ENCODE results near the gene PDZD2.

Gene PDZD2

GRCh38 chr5:31635446-31635845 is 3.5 kb upstream of the PDZD2 start:
- Histone ChIP-seq H3K4me3 (ENCODE audit: low read depth, low read length) (no peak overlapping the region), H3K4me2 (ENCODE audit: low read length) (no peak overlapping the region), H3K4me1 (ENCODE audit: control insufficient read depth in 1 of 2, insufficient read depth in 2 of 2, low read length in 2 of 2) (peaks cover 9 to 18% of the 10 kb centered on the region in 2 experiments), H3K36me3 (ENCODE audit: control insufficient read depth in 1 of 2, insufficient read depth in 2 of 2, low read length in 2 of 2) (no peaks in the 10 kb centered on the region), H4K91ac (ENCODE audit: low read depth, low read length) (no peak overlapping the region), H2AFZ (ENCODE audit: insufficient read depth, low read length, poor library complexity) (no peak overlapping the region), H3K27me3 (ENCODE audit: insufficient read depth, low read length) (peaks cover 6% of the 10 kb centered on the region), H3K9ac (ENCODE audit: low read length) (no peak overlapping the region), H2BK120ac (ENCODE audit: insufficient read depth, low read length, poor library complexity) (no peak overlapping the region), H3K27ac (ENCODE audit: low read depth, low read length) (no peak overlapping the region), H3K79me2 (ENCODE audit: control insufficient read depth, insufficient read depth, low read length, poor library complexity) (no peaks in the 10 kb centered on the region), H4K8ac (ENCODE audit: low read depth, low read length) (no peak overlapping the region), H3K23ac (ENCODE audit: low read length) (no peak overlapping the region), H4K12ac (ENCODE audit: low read depth, low read length) (no peak overlapping the region), H2AK5ac (ENCODE audit: low read length) (no peak overlapping the region), H3K4ac (ENCODE audit: low read depth, low read length) (no peak overlapping the region), H3K18ac (ENCODE audit: low read length) (no peak overlapping the region), H3K79me1 (ENCODE audit: low read length) (no peaks in the 10 kb centered on the region), H3K14ac (ENCODE audit: low read length) (no peak overlapping the region), H2BK5ac (ENCODE audit: low read depth, low read length, poor library complexity) (no peak overlapping the region), H3K9me3 (ENCODE audit: insufficient read depth, low read depth, low read length) (no peaks in the 10 kb centered on the region), H2BK12ac (ENCODE audit: low read length) (no peak overlapping the region)
- WGBS (ENCODE audit: extremely low coverage, insufficient coverage, insufficient read length) = no CpG with 5 or more reads among the region's 1 CpG
- no peak for DNase-seq

GRCh38 chr5:31637851-31638250 is 1.1 kb upstream of the PDZD2 start:
- Histone ChIP-seq H3K79me2 (ENCODE audit: control insufficient read depth, insufficient read depth, low read length, poor library complexity) (no peaks in the 10 kb centered on the region), H3K14ac (ENCODE audit: low read length) (no peak overlapping the region), H2AK5ac (ENCODE audit: low read length) (no peak overlapping the region), H2AFZ (ENCODE audit: insufficient read depth, low read length, poor library complexity) (no peak overlapping the region), H4K12ac (ENCODE audit: low read depth, low read length) (no peak overlapping the region), H2BK5ac (ENCODE audit: low read depth, low read length, poor library complexity) (no peak overlapping the region), H3K4me1 (ENCODE audit: control insufficient read depth in 1 of 2, insufficient read depth in 2 of 2, low read length in 2 of 2) (peaks cover 10 to 16% of the 10 kb centered on the region in 2 experiments), H4K8ac (ENCODE audit: low read depth, low read length) (no peak overlapping the region), H3K9me3 (ENCODE audit: insufficient read depth, low read depth, low read length) (no peaks in the 10 kb centered on the region), H3K4me2 (ENCODE audit: low read length) (no peak overlapping the region), H3K18ac (ENCODE audit: low read length) (no peak overlapping the region), H3K27me3 (ENCODE audit: insufficient read depth, low read length) (peaks cover 6% of the 10 kb centered on the region), H3K36me3 (ENCODE audit: control insufficient read depth in 1 of 2, insufficient read depth in 2 of 2, low read length in 2 of 2) (no peaks in the 10 kb centered on the region), H2BK12ac (ENCODE audit: low read length) (no peak overlapping the region), H2BK120ac (ENCODE audit: insufficient read depth, low read length, poor library complexity) (no peak overlapping the region), H3K79me1 (ENCODE audit: low read length) (no peaks in the 10 kb centered on the region), H3K23ac (ENCODE audit: low read length) (no peak overlapping the region), H3K4me3 (ENCODE audit: low read depth, low read length) (no peak overlapping the region), H3K9ac (ENCODE audit: low read length) (no peak overlapping the region), H3K4ac (ENCODE audit: low read depth, low read length) (no peak overlapping the region), H3K27ac (ENCODE audit: low read depth, low read length) (no peak overlapping the region), H4K91ac (ENCODE audit: low read depth, low read length) (no peak overlapping the region)
- WGBS (ENCODE audit: extremely low coverage, insufficient coverage, insufficient read length) = no CpG with 5 or more reads among the region's 6 CpGs
- no peak for DNase-seq

- no peak overlapping the region for H4K12ac ChIP-seq (ENCODE audit: low read depth, low read length)
- no peak overlapping the region for H3K27ac ChIP-seq (ENCODE audit: low read depth, low read length)
- H3K4me2 ChIP-seq (ENCODE audit: low read length) = peak overlapping the region; percentile 99
- H2BK12ac ChIP-seq (ENCODE audit: low read length) = no peak overlapping the region
- H2BK5ac ChIP-seq (ENCODE audit: low read depth, low read length, poor library complexity) = no peak overlapping the region
- no peaks in the 10 kb centered on the region for H3K9me3 ChIP-seq (ENCODE audit: insufficient read depth, low read depth, low read length)
- no peak overlapping the region for H3K14ac ChIP-seq (ENCODE audit: low read length)
- H2AK5ac ChIP-seq (ENCODE audit: low read length) = no peak overlapping the region
- H2BK120ac ChIP-seq (ENCODE audit: insufficient read depth, low read length, poor library complexity) = no peak overlapping the region
- H3K4me3 ChIP-seq (ENCODE audit: low read depth, low read length) = peak overlapping the region; percentile 75
- WGBS (ENCODE audit: extremely low coverage, insufficient coverage, insufficient read length) = no CpG with 5 or more reads among the region's 9 CpGs
- H3K79me2 ChIP-seq (ENCODE audit: control insufficient read depth, insufficient read depth, low read length, poor library complexity) = no peaks in the 10 kb centered on the region
- peak overlapping the region; percentile 25 for H4K8ac ChIP-seq (ENCODE audit: low read depth, low read length)
- H3K79me1 ChIP-seq (ENCODE audit: low read length) = no peaks in the 10 kb centered on the region
- no peak overlapping the region for H3K23ac ChIP-seq (ENCODE audit: low read length)
- no peak overlapping the region for H3K4ac ChIP-seq (ENCODE audit: low read depth, low read length)
- peak in 1 of 2 donors; percentile 2 for DNase-seq
- H3K4me1 ChIP-seq (ENCODE audit: control insufficient read depth in 1 of 2, insufficient read depth in 2 of 2, low read length in 2 of 2) = peaks cover 10 to 16% of the 10 kb centered on the region in 2 experiments
- H2AFZ ChIP-seq (ENCODE audit: insufficient read depth, low read length, poor library complexity) = peak overlapping the region; percentile 66
- no peaks in the 10 kb centered on the region for H3K36me3 ChIP-seq (ENCODE audit: control insufficient read depth in 1 of 2, insufficient read depth in 2 of 2, low read length in 2 of 2)
- no peak overlapping the region for H3K18ac ChIP-seq (ENCODE audit: low read length)
- no peak overlapping the region for H4K91ac ChIP-seq (ENCODE audit: low read depth, low read length)
- H3K27me3 ChIP-seq (ENCODE audit: insufficient read depth, low read length) = peaks cover 6% of the 10 kb centered on the region
- peak overlapping the region; percentile 10 for H3K9ac ChIP-seq (ENCODE audit: low read length)
These were observed 586 bp upstream of the PDZD2 start for GRCh38 chr5:31638345-31638744.

GRCh38 chr5:31639481-31640411 is 815 bp downstream of the PDZD2 start:
- Histone ChIP-seq H3K79me2 (ENCODE audit: control insufficient read depth, insufficient read depth, low read length, poor library complexity) (no peaks in the 10 kb centered on the region), H3K79me1 (ENCODE audit: low read length) (no peaks in the 10 kb centered on the region), H3K36me3 (ENCODE audit: control insufficient read depth in 1 of 2, insufficient read depth in 2 of 2, low read length in 2 of 2) (no peaks in the 10 kb centered on the region), H4K91ac (ENCODE audit: low read depth, low read length) (no peak overlapping the region), H3K4me1 (ENCODE audit: control insufficient read depth in 1 of 2, insufficient read depth in 2 of 2, low read length in 2 of 2) (peaks cover 10 to 16% of the 10 kb centered on the region in 2 experiments), H3K27me3 (ENCODE audit: insufficient read depth, low read length) (peaks cover 6% of the 10 kb centered on the region), H3K9ac (ENCODE audit: low read length) (no peak overlapping the region), H2BK120ac (ENCODE audit: insufficient read depth, low read length, poor library complexity) (no peak overlapping the region), H3K27ac (ENCODE audit: low read depth, low read length) (no peak overlapping the region), H4K12ac (ENCODE audit: low read depth, low read length) (no peak overlapping the region), H2BK12ac (ENCODE audit: low read length) (no peak overlapping the region), H3K23ac (ENCODE audit: low read length) (no peak overlapping the region), H3K18ac (ENCODE audit: low read length) (no peak overlapping the region), H2AFZ (ENCODE audit: insufficient read depth, low read length, poor library complexity) (no peak overlapping the region), H3K4me2 (ENCODE audit: low read length) (peak overlapping the region; percentile 99), H3K4me3 (ENCODE audit: low read depth, low read length) (peak overlapping the region; percentile 75), H4K8ac (ENCODE audit: low read depth, low read length) (no peak overlapping the region), H2BK5ac (ENCODE audit: low read depth, low read length, poor library complexity) (no peak overlapping the region), H3K9me3 (ENCODE audit: insufficient read depth, low read depth, low read length) (no peaks in the 10 kb centered on the region), H2AK5ac (ENCODE audit: low read length) (no peak overlapping the region), H3K4ac (ENCODE audit: low read depth, low read length) (no peak overlapping the region), H3K14ac (ENCODE audit: low read length) (no peak overlapping the region)
- peak in 1 of 2 donors; percentile 36 for DNase-seq
- WGBS (ENCODE audit: extremely low coverage, insufficient coverage, insufficient read length) = no CpG with 5 or more reads among the region's 50 CpGs
